CD4-positive, alpha-beta T cell treated with Interleukin-10 for 1 hour (primary cell): ENCODE data around the gene CRELD2.

Source experiments
- DNase-seq: peaks from one replicate; pipeline ENCODE4 v3.0.0-alpha.2; 2020

The CRELD2 gene

GRCh38 chr22:49889071-49889470 lies 29.4 kb upstream of the CRELD2 start:
- no peak for DNase-seq

- no peak for DNase-seq
These were observed 26.1 kb upstream of the CRELD2 start for GRCh38 chr22:49892226-49892899.

- DNase-seq: no peak
These were observed 25.4 kb upstream of the CRELD2 start for GRCh38 chr22:49893025-49893424.

GRCh38 chr22:49894322-49895054 lies 23.9 kb upstream of the CRELD2 start:
- no peak for DNase-seq

GRCh38 chr22:49896201-49896600 lies 22.2 kb upstream of the CRELD2 start:
- no peak for DNase-seq

- no peak for DNase-seq
These were observed 21.3 kb upstream of the CRELD2 start for GRCh38 chr22:49897015-49897684.

- DNase-seq: no peak
These were observed 18.9 kb upstream of the CRELD2 start for GRCh38 chr22:49899530-49899929.

- DNase-seq: no peak
These were observed 17.8 kb upstream of the CRELD2 start for GRCh38 chr22:49900441-49901230.

GRCh38 chr22:49901457-49901856 lies 17.0 kb upstream of the CRELD2 start:
- no peak for DNase-seq

GRCh38 chr22:49903322-49904039 lies 15.0 kb upstream of the CRELD2 start:
- no peak for DNase-seq

GRCh38 chr22:49904040-49904369 lies 14.4 kb upstream of the CRELD2 start:
- no peak for DNase-seq

GRCh38 chr22:49905465-49905864 lies 13.0 kb upstream of the CRELD2 start:
- DNase-seq: no peak

- no peak for DNase-seq
These were observed 12.2 kb upstream of the CRELD2 start for GRCh38 chr22:49906071-49906798.

- DNase-seq: no peak
These were observed 11.6 kb upstream of the CRELD2 start for GRCh38 chr22:49906799-49907290.

GRCh38 chr22:49907807-49908206 lies 10.6 kb upstream of the CRELD2 start:
- DNase-seq: no peak

GRCh38 chr22:49909476-49910205 lies 8.8 kb upstream of the CRELD2 start:
- no peak for DNase-seq

- DNase-seq: no peak
These were observed 7.9 kb upstream of the CRELD2 start for GRCh38 chr22:49910229-49911155.

GRCh38 chr22:49911881-49912625 lies 6.4 kb upstream of the CRELD2 start:
- DNase-seq: no peak

GRCh38 chr22:49913026-49913425 lies 5.4 kb upstream of the CRELD2 start:
- DNase-seq: no peak
